SK-N-DZ (cell line): Measurements from ENCODE around the gene VASN.
"Not testable (repeated sequence)": the region's sequence is repeated elsewhere in the genome, so short reads cannot be mapped to it uniquely, and the experiment has no call there.

Experiments used
- DNase-seq: peaks from one replicate; pipeline ENCODE4 v3.0.0-alpha.2; 2015; ENCODE audit warnings: low spot score

The VASN gene

DNA sequence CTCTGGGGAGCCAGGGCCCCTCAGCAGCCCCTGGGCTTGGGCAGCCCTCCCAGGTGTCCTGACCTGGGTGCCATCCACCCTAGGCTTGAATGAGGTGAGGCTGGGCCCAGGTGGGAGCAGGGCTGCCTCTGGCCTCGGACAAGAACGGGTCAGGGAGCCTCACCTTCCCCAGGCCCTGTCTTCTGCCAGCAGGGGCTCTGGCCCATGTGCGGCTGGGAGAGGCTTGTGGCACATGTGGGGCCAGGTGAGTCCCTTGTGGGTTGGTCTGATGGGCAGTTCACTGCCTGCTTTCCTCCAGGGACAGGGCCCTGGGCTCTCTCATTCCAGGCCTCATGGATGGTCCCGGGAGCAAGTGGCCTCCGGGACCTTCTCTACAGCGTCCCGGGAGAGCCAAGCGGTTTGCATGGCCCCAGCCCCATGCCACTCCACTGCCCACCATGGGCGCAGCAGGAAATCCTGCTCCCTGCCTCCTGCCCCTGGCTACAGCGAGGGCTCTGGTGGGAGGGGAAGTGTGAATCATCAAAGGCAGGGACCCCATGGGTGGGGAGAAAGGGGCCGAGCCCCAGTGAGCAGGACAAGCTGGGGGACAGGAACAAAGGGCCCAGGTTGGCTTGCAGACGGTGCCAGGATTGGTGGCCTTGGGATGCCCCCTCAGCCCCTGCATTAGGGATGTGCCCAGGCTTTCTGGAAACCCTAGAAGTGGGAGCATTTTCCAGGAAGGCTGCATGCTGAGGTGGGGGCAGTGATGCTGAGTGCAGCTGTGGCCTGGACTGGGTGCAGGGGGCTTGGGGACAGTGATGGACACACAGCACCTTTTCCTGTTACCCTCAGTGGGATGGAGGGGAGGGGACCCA is 12.2 kb downstream of the VASN start:
- no peak for DNase-seq

DNA sequence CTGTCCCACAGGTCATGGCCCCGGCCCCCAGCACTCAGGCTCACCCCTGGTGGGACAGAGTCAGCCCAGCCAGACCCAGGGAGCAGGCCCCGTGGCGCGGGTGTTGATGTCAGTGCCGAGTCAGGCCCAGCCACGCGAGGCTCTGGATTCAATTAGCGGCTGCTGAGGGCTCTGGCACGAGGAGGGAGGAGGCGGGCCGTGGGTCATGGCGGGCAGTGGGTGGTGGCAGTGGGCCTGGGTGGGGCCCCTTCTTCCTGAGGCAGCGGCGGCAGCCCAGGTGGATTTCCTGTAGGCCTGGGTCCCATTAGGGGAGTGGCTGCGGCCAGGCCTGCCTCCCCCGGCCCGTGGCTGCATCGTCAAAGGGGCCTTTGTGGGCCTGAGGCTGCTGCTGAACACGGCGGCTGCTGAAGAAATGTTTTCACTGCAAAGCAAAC is 12.9 kb downstream of the VASN start:
- peak; percentile 68 for DNase-seq

DNA sequence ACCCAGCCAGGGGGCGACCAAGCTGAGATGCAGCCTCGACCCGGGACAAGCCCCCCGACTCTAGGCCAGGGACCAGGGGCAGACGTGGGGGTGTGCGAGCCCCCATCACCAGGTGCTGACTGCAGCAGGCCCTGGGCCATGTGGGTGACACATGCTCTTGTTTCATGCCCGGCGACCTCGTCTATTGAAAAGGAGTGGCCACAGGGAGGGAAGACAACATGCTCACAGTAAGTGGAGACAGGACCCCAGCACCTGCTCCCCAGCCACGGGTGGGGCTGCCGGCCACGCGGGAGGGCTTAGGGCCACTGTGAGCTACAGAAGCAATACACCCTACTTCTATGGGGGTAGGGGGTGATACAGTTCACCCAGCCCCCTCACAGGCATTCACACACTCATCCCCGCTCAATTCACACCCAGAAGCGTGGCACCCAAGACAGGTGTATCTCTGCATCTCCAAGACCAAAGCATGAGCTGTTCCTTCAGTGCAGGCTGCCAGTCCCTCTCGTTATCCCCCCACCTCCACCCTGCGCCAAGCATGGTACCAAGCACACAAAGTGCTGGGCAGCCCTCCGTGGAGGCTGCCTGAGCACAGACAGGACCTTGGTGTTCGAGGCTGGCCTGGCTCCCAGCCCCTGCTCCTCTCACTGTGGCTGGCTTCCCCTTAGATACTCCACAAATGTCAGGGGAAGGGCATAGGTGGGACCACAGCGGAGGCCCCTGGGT is 13.6 kb downstream of the VASN start:
- no peak for DNase-seq

DNA sequence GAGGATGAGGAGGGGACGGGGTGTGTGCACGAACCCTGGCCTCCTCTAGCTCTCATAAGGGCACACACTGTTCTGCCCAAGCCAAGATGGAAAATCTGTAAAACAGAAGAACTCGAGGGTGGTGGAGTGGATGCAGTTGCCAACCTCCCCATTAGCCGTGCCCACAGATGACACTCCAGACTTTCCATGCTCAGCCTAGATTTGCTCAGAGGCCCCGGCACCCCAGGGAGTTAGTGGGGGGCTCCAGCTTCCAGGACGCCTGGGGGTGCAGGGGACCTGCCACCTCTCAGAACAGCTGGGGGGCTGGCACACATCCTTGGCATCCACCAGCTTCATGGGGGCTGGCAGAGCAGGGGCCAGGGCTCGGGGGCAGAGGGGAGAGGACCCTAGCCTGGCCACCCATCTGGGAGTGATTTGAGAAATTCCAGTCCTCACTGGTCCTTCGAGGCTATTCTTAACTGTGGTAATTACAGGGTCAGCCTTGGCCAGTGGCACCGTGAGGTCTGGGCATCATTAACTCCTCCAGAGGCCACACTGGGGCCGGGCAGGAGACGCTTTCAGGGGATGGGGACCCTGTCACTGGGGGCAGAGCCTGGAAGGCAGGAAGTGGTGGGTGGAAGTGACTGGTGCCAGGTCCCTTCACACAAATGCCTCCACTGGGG is 14.3 kb downstream of the VASN start:
- no peak for DNase-seq

DNA sequence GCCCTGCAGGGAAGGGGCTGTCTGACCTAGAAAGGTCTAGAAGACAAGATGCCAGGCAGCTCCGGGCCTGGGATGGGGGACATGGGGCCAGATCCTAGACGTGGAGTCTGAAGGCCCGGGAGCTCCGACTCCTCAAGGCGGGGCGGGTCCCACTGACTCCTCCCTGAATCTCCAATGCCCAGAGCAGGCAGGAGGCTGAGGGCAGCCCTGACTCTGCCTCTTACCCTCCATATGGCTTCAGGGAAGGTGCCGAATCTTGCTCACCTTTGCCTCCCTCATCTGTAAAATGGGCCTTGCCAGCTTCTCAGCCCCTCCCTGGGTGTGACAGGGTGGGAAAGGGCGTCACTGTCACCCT is 14.8 kb downstream of the VASN start:
- DNase-seq, result no peak

DNA sequence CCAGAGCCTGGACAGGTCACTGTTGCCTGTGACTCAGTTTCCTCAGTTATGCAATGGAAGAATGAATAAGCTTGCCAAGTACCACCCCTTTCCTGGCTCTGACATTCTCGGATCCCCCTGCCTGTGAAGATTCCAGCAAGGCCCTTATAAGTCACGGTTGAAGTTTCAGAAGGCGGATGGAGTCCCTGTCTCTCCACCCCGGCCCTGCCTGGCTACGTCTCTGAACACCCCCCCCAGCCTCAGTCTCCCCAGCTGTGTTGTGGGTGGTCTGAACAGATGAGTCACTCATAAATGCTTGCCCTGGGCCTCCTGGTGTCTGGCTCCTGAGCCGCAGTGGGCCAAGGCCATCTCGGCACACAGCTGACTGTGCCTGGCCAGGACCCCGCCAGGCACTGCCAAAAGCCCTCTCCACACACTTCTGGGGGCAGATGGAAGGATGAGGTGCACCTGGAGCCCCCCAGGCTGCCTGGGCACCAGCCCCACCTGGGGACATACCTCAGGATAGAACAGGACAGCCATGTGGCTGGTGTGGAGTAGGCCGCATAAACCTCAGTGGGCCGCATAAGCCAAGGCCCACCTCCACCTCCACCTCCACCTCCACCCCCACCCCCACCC is 15.4 kb downstream of the VASN start:
- DNase-seq, result no peak

DNA sequence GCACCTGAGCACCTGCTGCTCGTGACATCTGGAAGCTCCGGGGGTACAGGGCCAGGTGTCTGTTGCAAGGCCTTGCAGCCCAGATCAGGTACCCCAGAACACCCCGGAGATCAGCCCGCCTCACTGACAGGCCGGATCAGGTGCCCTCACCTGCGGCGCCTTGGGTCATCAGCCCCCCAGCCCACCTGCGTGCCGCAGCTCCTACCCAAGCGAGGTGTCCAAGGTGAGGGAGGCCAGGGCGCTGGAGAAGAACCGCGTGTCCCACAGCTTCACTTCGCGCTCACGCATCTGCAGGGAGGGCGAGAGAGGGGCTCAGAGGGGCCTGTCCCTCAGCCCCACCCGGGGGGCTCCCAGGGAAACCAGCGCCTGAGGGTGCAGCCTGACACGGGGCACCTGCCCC is 16.1 kb downstream of the VASN start:
- DNase-seq, result no peak

DNA sequence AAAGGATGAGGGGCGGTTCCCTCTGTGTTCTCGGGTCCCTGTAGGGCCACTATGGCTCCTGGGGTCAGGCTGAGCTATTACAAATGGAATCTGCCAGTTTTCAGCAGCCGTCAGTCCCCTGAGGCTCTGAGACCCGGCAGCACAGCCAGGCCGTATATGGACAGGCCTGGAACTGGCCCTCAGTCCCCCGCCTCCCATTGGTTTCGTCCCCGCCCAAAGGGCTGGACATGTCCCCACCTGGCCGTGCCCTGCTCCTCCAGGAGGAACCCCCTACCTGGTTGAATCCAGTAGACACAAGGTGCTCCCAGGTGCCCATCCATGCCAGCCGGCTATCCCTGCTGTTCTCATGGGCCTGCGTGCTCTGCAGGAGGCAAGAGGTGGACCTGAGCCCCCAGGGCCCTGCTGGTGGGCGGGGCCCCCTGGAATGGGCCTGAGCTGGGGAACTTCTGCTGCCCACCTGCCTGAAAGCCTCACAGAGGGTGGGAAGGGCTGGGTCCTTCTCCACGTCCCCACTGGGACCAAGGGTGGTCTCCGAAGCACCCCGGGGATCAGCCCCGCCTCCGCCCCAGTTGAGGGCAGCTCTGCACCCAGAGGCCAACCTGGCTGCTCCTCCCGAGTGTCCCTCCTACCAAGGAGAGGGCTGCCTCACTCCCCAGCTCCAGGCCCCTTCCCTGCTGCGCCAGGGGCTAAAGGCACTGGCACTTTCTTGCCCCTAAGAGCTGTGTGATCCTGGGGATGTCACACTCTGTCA is 16.8 kb downstream of the VASN start:
- no peak for DNase-seq

DNA sequence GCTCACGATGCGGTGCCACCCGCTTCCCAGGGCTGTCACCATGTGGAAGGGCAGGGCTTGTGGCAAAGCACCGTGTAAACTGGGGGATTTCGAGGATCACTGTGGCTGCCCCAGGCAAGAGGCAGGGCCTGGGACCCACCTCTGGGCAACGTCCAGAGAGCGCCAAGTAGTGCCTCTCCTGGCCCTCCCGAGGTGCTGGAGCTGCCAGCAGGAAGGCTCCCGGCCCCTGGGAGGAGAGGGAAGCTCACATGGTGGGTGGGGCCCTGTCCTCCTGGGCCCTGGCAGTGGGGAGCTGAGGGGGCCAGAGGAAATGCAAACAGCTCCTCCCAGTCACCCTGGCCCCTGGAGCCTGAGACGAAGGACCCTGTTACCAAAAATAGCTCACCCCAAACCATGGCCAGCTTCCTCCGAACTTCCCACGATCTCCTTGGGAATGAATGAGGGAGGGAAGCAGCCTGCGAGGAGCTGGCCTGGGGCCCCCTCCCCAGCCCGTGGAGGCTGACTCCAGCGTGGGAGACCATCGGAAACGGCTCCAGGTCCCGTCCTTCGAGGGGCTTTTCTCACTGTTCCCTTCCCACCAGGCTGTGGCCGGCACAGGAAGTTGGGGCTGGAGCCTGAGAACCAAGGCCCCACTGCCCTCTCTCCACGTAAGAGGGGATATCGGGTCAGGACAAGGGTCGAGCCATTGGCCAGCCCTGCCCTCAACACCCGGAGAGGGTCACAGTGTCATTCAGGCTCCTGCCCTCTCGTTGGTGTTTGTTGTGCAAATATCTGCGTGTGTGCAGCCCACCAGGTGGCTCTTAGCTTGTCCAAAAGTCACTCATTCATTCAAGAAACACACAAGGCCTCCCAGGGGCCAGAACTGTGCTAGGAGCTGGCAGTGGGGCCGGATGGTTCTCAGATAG is 17.7 kb downstream of the VASN start:
- no peak for DNase-seq

DNA sequence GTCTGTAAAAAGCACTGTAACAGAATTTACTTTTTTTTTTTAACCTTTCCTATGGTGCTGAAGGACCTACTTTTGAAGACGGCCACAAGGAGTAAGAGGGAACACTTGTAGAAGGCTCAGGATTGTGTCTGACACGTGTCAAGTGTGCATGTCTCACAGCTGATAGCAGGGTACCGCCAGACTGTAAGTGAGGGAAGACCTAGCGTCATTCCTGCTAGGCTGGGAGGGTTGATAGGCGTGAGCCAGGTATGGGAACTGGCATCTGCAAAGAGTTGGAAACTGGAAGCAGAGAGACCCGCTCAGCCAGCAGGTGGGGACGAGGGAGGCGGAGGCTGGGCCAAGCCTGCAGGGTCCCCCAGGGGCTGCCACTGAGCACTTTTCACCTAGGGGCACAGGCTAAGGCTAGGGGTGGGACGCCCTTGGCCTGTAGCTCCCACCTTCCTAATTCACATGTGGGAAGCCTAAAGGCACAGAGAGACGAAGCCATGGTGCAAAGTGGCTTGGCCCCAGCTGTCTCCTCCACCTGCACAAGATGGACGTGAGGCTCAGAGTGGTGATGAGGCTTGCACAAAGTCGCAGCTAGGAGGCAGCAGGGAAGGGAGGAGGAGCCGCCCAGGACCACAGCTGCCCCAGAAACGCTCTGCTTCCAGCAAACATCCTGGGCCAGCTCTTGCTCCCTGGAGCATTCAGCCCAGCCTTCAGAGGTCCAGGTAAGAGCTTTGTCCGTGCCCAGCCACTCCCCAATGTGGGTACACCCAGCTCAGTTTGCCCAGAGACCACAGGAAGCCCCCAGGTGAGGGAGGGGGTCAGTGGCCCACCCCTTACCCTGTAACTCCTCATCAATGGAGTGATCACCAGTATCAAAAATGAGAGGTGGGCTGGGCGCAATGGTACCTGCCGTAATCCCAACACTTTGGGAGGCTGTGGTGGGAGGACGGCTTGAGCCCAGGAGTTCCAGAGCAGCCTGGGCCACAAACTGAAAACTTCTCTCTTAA is 18.9 kb downstream of the VASN start:
- no peak for DNase-seq

DNA sequence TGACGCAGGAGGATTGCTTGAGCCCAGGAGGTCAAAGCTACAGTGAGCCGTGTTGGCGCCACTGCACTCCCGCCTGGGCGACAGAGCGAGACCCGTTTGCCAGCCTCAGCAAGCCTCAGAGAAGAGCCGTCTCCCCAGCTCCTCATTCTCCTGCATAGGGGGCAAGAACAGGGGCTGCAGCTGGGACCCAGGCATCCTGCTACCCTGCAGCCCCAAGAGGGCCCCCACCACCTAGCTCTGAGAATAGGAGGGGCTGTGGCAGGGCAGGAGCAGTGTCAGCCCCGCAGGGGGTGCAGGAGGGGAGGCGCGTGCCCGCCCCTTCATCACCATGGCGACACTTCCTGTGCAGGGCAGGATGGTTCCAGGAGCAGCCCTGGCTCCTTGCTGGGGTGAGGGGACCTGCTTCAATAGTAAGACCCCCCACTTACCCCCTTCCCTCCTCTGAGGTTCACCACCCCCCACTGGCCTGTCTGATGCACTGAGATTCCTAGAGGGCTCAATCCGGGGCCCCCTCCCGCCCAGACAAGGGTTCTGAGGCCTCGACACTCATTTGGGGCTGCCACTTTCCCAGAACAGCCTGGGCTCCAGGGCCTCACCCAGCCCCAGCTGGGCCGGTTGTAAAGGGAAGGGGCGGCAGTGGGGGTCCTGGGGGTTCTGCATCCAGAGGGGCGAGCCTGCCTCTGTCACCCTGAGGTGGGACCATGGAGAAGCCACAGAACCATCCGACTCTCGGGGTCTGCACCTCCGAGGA is 20.2 kb downstream of the VASN start:
- no peak for DNase-seq

DNA sequence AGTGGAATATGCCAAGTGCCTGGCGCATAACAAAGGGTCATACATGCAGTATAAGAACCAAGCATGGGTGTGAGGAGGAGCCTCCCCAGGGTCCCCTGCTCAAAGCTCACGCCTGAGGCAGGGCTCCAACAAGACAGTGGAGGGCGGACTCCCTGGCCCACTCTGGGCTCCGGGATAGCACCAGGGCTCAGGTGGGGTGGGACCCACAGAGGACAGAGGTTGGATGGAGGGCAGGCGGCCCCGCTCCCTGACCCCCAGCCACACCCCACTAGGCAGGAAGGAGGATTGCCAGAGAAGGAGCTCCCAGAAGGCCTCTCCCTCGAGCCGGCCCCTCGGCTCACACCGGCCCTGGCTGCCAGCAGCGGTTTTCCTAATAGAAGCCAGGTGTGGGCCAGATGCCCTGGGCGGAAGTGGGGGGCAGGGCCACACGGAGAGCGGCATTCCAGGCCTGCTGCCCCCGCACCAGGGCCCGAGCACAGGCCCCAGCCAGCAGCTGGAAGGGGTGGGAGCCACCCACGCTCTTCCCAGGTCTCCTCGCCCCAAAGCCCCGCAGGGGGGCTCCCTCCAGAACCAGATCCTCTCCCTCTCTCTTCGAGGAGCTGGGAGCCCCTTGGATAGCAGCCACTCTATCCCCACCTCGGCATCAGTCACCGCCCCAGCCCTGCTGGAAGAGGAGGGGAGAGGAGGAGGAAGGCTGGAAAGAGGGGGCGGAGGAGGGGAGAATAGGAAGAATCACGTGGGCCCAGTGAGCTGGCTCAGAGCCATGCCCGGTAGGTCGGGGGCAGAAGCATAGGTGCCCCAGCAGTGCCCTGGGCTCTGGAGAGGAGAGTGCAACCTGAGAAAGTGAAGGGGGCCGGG is 21.0 kb downstream of the VASN start:
- DNase-seq, result peak; percentile 89

DNA sequence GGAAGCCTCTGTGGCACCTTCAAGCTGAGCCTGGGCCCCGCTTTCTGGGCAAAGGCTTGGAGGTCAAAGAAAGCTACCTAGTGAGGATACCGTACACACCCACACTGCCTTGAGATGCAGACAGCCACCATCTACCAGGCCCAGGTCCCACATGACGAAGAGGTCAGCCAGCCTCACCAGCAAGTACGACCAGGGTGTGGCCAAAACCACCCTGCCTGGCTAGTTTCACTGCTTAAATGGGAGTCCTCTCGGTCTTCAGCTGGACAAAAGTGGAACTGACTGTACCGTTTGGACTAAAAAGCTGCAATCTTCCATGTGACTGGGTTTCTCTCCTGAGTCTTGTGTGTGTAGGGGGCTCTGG is 21.6 kb downstream of the VASN start:
- no peak for DNase-seq

DNA sequence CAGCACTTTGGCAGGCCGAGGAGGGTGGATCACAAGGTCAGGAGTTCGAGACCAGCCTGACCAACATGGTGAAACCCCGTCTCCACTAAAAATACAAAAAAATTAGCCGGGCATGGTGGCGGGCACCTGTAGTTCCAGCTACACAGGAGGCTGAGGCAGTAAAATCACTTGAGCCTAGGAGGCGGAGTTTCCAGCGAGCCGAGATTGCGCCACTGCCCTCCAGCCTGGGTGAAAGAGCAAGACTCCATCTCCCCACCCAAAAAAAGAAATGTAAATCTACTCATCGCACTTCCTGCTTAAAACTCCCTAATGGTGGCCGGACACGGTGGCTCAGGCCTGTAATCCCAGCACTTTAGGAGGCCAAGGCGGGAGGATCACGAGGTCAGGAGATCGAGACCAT is 22.2 kb downstream of the VASN start:
- not testable (repeated sequence) for DNase-seq

DNA sequence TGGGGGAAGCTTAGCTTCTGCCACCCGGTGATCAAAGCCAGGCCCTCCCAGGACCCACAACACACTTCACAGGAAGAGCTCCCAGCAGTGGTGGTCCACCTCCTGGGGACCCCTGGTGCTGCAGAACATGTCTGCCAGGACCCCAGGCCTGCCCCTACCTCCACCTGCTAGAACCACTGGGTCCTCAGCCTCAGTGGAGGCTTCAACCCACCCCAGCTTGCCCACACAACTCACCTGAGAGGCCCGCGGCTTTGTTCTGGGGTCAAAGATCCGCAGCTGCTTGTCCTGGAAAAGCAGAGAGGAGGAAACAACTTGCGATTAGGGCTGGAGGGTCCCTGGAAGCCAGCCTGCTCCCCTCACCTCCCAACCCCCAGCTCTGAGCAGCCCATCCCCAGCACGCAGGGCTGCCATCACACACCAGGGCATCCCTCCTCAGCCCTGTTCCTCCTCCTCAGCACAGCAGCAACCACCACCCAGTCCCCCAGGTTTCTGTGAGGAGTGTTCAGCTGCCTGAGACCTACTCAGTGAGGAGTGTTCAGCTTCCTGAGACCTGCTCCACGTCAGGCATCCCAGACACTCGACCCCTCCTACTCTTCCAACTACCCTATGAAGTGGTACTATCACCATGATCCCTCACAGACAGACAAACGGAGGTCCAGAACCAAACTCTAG is 23.5 kb downstream of the VASN start:
- no peak for DNase-seq

DNA sequence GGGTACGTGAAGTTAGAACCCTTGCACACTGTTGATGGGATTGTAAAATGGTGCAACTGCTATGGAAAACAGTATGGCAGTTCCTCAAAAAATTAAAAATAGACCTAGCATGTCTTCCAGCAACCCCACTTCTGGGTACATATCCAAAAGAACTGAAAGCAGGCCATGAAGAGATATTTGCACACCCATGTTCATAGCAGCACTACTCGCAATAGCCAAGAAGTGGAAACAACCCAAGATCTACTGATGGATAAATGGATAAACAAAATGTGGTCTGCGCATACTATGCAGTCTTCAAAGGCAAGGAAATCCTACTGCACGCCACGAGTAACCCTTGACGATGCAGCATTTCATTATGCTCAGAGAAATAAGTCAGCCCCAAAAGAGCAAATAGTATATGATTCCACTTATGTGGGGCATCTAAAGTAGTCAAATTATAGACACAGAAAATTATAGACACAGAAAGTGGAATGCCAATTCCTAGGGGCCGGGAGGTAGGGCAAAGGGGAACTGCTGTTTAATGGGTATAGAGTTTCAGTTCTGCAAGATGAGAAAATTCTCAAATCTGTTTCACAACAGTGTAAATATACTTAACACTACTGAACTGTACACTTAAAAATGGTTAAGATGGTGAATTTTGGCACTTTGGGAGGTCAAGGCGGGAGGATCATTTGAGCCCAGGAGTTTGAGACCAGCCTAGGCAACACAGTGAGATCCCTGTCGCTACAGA is 27.5 kb downstream of the VASN start:
- DNase-seq, result no peak
